A549 treated with CpdA at 1 μM for 4 hours (cell line): ENCODE data around the gene BBS7. TPM values are rescaled to one million over a fixed set of nuclear protein-coding genes. Genes with fewer than 3 reads are reported as not detected.

Source experiments
- total RNA-seq: library from RNA; stranded (reverse); fragments of 200-300 nt; extraction: Qiagen RNA extraction; gene quantifications from 5 replicates; pipeline ENCODE4 v1.2.3, GENCODE V29; 2022; ENCODE audit warnings: low read depth

BBS7 gene, protein sequence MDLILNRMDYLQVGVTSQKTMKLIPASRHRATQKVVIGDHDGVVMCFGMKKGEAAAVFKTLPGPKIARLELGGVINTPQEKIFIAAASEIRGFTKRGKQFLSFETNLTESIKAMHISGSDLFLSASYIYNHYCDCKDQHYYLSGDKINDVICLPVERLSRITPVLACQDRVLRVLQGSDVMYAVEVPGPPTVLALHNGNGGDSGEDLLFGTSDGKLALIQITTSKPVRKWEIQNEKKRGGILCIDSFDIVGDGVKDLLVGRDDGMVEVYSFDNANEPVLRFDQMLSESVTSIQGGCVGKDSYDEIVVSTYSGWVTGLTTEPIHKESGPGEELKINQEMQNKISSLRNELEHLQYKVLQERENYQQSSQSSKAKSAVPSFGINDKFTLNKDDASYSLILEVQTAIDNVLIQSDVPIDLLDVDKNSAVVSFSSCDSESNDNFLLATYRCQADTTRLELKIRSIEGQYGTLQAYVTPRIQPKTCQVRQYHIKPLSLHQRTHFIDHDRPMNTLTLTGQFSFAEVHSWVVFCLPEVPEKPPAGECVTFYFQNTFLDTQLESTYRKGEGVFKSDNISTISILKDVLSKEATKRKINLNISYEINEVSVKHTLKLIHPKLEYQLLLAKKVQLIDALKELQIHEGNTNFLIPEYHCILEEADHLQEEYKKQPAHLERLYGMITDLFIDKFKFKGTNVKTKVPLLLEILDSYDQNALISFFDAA
- 12.6 to 16.9 TPM (median 13.8 TPM) in 5 replicates for total RNA-seq

DNA sequence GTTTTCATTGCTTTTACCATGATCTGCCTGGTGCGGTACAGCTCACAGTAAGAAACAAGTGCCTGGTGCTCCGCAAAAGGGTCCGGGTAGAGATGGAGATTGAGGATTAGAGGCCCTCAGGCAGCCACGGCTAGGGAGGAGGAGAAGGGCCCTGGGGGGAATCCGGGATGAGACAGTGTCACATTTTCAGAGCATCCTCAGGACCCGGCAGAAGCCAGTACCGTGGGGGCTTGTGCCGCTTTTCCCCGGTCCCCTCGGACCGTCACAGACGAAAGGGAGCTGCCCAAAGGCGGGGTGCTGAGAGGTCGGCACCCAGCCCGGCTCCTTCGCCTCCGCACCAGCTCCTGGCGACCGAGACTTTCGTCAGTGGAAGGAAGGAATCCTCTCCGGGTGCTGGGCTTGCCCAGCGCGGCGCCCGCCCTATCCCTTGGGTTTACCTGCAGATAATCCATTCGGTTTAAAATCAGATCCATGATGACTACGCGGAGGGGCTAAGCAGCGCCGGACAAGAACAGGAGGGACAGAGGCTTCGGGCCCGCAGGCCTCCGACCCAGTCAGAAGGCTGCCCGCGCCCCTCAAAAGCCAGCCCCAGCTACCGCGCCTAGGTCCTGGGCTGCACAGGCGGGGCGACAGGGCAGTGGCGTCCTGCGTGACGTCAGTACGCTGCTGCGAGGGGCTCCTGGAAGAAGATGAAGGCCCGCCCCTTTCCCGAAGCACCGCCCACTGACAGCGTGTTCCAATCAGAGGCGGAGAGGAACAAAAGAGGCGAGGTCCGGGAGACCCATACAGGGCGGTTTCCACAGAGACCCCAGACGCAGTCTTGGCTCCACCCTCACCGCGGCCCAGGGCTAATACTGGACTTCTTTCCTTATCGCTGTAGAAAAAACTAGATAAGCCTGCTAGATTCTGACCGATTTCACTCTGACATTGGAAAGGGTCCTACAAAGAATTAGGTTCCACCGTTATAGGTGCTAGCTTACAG, at the start of gene BBS7:
Gene BBS7 (minus strand): TSS at position 634 of the 982 bp plus-strand sequence. CDS start 161 bp downstream, at position 473.

DNA sequence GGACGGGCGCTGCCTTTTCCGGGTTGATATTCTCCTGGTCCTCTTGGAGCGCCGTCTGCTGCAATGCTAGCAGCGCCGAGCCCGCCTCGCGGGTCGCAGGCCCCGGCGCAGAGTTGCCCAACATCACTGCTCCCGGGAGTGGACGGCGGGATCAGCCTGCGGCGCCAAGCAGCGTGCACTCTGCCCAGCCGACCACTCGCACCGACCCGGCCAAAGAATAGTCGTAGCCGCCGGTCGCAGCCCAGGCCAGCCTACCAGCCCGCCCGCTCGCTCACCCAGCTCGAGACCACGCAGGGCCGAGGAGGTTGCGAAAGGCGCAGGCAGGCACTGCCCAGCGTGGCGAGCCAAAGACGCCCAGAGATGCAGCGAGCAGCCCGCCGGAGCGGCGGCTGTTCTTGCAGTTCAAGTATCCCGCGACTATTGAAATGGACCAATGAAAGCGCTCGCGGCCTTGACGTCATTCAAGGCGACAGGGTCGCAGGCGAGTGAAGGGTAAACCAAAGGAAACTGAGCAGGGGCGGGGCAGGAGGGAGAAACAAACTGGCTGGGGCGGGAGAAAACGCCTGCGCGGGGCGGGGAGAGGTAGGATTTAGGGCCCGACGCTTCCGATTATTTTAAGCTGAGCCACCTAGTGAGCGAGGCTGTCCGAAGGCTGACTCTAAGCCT, 46.6 kb downstream of the BBS7 start, which contains the start of gene CCNA2:
Gene CCNA2 (minus strand): TSS at position 379 of the 666 bp plus-strand sequence. CDS start 255 bp downstream, at position 124.

DNA sequence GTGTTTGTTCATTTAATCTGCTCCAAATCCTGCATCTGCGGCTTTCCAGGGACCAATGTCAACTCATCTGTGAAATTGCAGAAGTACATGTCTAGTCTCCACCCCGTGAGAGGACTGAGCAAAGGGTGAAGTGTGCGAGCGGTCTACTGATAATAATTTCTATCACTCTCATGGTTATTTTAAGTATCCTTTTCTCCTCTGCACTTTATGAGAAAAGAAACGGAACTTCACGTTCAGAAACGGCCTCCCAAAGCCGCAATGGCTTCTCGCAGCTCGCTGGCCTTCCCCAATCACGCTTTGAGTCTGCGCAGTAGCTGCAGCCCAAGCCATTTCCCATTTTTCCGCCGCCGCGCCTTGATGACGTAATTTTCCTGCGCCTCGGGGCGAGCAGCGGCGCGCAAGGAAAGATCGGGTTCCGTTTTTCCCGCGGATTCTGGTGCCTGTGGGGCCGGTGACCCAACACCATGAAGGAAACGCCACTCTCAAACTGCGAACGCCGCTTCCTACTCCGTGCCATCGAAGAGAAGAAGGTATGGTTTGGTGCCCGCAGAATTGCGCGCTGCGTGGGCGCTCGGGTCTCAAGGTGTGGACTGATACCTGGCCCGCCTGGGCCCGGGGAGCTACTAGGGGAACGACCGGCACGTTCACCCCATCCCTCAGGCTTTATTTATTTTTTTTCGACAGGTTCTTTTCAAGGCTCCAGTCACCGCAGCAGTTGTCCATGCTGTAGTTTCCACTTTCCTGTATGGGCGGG, 69.1 kb downstream of the BBS7 start, which contains the start of gene EXOSC9:
Gene EXOSC9 (plus strand): TSS at position 363 of the 754 bp plus-strand sequence. CDS start 102 bp downstream, at position 465.

Other genes with a start within 250 kb of the BBS7 start
- gene ANXA5, start 173.5 kb downstream of the BBS7 start, total RNA-seq: 477 to 534 TPM (median 491 TPM) in 5 replicates
- gene SMIM43, start 105.3 kb downstream of the BBS7 start, total RNA-seq: 0.32 to 0.75 TPM (median 0.40 TPM) in 5 replicates
- 29.9 to 39.3 TPM (median 31.1 TPM) in 5 replicates for gene EXOSC9, start 69.2 kb downstream of the BBS7 start, total RNA-seq
- 41.5 to 49.1 TPM (median 44.5 TPM) in 5 replicates for gene CCNA2, start 46.6 kb downstream of the BBS7 start, total RNA-seq
- 0.03 to 0.08 TPM (median 0.05 TPM) in 3 of 5 replicates, not detected in the others for gene TRPC3, start 81.6 kb upstream of the BBS7 start, total RNA-seq